HG02678 (cell line): Measurements from ENCODE around the gene JAK1.

ENCODE experiments used
- ATAC-seq: cut with Tn5 transposase; IDR thresholded peaks from one replicate; pipeline ENCODE4 v1.9.1; 2021; ENCODE audit warnings: mild to moderate bottlenecking, moderate library complexity; ENCODE audit not compliant: unreplicated experiment

The JAK1 gene

DNA sequence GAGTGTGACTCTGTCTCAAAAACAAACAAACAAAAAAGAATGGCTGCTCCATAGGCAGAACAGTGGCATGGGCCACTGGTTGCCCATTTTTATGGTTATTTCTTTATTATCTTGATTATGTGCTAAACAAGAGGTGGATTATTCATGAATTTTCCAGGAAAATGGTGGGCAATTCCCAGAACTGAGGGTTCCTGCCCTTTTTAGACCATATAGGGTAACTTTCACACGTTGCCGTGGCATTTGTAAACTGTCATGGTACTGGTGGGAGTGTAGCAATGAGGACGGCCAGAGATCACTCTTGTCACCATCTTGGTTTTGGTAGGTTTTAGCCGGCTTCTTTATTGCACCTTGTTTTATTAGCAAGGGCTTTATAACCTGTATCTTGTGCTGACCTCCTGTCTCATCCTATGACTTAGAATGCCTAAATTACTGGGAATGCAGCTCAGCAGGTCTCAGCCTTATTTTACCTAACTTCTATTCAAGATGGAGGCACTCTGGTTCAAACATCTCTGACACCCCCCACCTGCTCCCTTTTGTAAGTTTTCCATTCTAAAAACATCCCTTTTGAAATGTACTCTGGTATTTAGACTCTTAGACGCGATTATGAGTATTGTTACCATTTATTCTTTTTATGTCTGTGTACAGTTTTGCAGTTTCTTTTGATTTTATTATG, 164.4 kb downstream of the JAK1 start:
- ATAC-seq, result no peak

DNA sequence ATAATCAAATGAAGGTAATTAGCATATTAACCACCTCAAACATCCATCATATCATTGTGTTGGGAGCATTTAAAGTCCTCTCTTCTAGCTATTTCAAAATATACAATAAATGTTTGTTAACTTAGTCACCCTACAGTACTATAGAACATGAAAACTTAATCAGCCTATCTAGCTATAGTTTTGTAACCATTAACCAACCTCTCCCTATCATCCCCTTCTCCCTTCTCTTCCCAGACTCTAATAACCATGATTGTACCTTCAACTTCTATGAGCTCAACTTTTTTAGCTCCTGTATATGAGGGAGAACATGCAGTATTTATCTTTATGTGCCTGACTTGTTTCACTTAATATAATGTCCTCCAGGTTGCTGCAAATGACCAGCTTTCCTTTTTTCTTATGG, 167.5 kb downstream of the JAK1 start:
- ATAC-seq, result no peak

DNA sequence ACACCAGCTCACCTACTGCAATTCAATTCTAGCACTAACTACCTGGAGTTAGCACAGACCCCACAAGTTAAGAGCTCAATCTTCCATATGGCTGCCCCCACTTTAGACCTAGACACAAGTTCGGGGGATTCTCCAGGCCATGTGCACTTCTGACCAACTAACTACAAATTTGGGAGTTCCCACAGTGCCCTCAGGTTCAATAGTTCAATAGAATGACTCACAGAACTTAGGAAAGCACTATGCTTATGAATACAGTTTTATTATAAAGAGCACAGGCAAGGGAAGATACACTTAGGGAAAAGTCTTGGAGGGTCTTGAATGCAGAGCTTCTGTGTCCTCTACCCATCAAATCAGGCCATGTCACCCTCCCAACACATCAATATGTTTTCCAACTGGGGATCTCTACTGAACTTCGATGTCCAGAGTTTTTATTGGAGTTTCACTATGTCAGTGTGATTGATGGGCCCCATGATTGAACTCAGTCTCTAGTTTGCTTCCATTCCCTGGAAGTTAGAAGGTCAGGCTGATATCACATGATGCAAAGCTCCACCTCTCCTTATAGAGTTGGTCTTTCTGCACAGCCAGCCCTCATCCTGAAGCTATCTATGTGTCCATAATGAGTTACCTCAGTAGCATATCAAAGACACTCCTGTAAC, 175.4 kb downstream of the JAK1 start:
- ATAC-seq, result no peak
